ENCODE data around the gene IL18BP.

IL18BP gene

DNA sequence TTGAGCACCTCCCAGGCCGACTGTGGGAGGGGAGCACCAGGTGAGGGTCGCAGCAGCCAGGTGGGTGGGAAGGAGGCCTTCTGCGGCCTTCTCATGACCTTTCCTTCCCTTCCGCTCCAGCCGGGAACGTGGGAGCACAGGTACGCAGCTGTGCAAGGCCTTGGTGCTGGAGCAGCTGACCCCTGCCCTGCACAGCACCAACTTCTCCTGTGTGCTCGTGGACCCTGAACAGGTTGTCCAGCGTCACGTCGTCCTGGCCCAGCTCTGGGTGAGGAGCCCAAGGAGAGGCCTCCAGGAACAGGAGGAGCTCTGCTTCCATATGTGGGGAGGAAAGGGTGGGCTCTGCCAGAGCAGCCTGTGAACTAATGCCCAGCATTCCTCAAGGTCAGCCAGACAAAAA is 2.6 kb downstream of the IL18BP start:
- Histone ChIP-seq H3K4me3 (ENCODE audit: low read length) (no peak overlapping the region), H3K4me2 (ENCODE audit: low read length) (no peak overlapping the region), H3K36me3 (replicated peaks; ENCODE audit: low read depth, low read length) (peaks cover 54% of the 10 kb centered on the region), H3K9ac (ENCODE audit: low read length) (no peak overlapping the region), H3K9me3 (ENCODE audit: insufficient read depth, low read length) (no peaks in the 10 kb centered on the region), H2AFZ (ENCODE audit: low read depth, low read length) (no peak overlapping the region), H3K79me2 (ENCODE audit: low read length) (no peaks in the 10 kb centered on the region), H4K20me1 (ENCODE audit: insufficient read depth, low read length) (no peaks in the 10 kb centered on the region), H3K27me3 (ENCODE audit: low read depth, low read length) (no peaks in the 10 kb centered on the region), H3K27ac (ENCODE audit: low read length) (no peak overlapping the region), H3K4me1 (ENCODE audit: low read length) (peaks cover 24% of the 10 kb centered on the region)
- TF ChIP-seq, protein P1, sequence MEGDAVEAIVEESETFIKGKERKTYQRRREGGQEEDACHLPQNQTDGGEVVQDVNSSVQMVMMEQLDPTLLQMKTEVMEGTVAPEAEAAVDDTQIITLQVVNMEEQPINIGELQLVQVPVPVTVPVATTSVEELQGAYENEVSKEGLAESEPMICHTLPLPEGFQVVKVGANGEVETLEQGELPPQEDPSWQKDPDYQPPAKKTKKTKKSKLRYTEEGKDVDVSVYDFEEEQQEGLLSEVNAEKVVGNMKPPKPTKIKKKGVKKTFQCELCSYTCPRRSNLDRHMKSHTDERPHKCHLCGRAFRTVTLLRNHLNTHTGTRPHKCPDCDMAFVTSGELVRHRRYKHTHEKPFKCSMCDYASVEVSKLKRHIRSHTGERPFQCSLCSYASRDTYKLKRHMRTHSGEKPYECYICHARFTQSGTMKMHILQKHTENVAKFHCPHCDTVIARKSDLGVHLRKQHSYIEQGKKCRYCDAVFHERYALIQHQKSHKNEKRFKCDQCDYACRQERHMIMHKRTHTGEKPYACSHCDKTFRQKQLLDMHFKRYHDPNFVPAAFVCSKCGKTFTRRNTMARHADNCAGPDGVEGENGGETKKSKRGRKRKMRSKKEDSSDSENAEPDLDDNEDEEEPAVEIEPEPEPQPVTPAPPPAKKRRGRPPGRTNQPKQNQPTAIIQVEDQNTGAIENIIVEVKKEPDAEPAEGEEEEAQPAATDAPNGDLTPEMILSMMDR (IDR thresholded peaks at IDR 0.05; ENCODE audit: low read depth, low read length): no peak
- no peak for TF ChIP-seq EZH2phosphoT487 (IDR thresholded peaks at IDR 0.05; ENCODE audit: low read depth)

DNA sequence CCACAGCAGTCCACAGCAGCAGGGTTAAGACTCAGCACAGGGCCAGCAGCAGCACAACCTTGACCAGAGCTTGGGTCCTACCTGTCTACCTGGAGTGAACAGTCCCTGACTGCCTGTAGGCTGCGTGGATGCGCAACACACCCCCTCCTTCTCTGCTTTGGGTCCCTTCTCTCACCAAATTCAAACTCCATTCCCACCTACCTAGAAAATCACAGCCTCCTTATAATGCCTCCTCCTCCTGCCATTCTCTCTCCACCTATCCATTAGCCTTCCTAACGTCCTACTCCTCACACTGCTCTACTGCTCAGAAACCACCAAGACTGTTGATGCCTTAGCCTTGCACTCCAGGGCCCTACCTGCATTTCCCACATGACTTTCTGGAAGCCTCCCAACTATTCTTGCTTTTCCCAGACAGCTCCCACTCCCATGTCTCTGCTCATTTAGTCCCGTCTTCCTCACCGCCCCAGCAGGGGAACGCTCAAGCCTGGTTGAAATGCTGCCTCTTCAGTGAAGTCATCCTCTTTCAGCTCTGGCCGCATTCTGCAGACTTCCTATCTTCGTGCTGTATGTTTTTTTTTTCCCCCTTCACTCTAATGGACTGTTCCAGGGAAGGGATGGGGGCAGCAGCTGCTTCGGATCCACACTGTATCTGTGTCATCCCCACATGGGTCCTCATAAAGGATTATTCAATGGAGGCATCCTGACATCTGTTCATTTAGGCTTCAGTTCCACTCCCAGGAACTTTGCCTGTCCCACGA is 3.3 kb downstream of the IL18BP start:
- H4K20me1 ChIP-seq (ENCODE audit: insufficient read depth, low read length): no peaks in the 10 kb centered on the region
- no peak overlapping the region for H2AFZ ChIP-seq (ENCODE audit: low read depth, low read length)
- H3K27ac ChIP-seq (ENCODE audit: low read length): no peak overlapping the region
- no peak for TF ChIP-seq EZH2phosphoT487 (IDR thresholded peaks at IDR 0.05; ENCODE audit: low read depth)
- TF ChIP-seq, protein P1 (IDR thresholded peaks at IDR 0.05; ENCODE audit: low read depth, low read length): no peak
- no peak overlapping the region for H3K4me3 ChIP-seq (ENCODE audit: low read length)
- no peaks in the 10 kb centered on the region for H3K9me3 ChIP-seq (ENCODE audit: insufficient read depth, low read length)
- H3K79me2 ChIP-seq (ENCODE audit: low read length): no peaks in the 10 kb centered on the region
- peaks cover 61% of the 10 kb centered on the region for H3K36me3 ChIP-seq (replicated peaks; ENCODE audit: low read depth, low read length)
- H3K4me2 ChIP-seq (ENCODE audit: low read length): no peak overlapping the region
- no peak overlapping the region for H3K9ac ChIP-seq (ENCODE audit: low read length)
- H3K27me3 ChIP-seq (ENCODE audit: low read depth, low read length): no peaks in the 10 kb centered on the region
- peaks cover 24% of the 10 kb centered on the region for H3K4me1 ChIP-seq (ENCODE audit: low read length)

DNA sequence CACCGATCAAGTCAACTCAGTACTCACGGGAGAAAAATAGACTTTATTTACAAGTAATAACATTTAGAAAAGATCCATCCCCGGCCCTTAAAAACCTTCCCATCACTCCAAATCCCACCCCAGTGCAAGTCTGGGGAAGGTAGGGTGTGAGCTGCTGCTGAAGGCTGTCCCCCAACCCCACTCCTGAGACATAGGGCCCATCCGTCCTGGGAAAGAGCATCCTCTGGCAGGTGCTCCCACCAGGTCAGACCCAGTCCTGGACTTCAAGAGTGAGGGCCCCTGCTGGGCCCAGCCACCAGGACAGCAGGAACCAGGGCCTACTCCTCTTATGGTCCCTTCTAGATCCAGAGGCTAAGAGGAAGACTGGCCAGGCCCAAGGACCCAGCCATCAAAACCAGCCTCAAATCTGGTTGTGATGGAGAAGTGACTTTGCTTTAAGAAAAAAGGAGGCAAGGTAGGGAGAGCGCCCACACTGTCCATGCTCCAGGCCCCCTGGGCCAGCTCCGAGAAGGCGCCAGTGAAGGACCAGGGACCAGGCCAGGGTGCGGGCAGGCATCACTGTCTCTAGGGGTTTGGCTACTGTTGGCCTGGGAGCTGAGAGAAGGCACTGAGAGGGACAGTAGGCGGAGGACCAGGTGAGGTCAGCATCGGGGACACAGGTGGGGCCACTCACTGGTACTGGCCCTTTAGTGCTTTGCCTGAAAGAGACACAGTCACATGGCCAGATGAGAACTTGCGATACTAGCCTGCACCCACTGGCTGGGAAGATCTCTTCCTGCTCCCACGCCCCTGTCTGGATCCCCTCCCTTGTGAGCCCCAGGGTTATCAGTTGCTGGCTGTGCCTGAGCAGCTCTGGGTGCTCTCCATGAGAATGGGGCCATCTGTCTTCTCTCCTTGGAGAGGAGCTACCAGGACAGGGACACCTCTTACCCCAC is 4.4 kb downstream of the IL18BP start:
- H3K79me2 ChIP-seq (ENCODE audit: low read length): no peaks in the 10 kb centered on the region
- no peak overlapping the region for H2AFZ ChIP-seq (ENCODE audit: low read depth, low read length)
- peaks cover 16% of the 10 kb centered on the region for H3K4me1 ChIP-seq (ENCODE audit: low read length)
- no peak overlapping the region for H3K27ac ChIP-seq (ENCODE audit: low read length)
- TF ChIP-seq EZH2phosphoT487 (IDR thresholded peaks at IDR 0.05; ENCODE audit: low read depth): no peak
- TF ChIP-seq, protein P1 (IDR thresholded peaks at IDR 0.05; ENCODE audit: low read depth, low read length): no peak
- H3K27me3 ChIP-seq (ENCODE audit: low read depth, low read length): no peaks in the 10 kb centered on the region
- peaks cover 71% of the 10 kb centered on the region for H3K36me3 ChIP-seq (replicated peaks; ENCODE audit: low read depth, low read length)
- H3K4me3 ChIP-seq (ENCODE audit: low read length): no peak overlapping the region
- H3K9ac ChIP-seq (ENCODE audit: low read length): no peak overlapping the region
- H4K20me1 ChIP-seq (ENCODE audit: insufficient read depth, low read length): no peaks in the 10 kb centered on the region
- no peak overlapping the region for H3K4me2 ChIP-seq (ENCODE audit: low read length)
- no peaks in the 10 kb centered on the region for H3K9me3 ChIP-seq (ENCODE audit: insufficient read depth, low read length)

DNA sequence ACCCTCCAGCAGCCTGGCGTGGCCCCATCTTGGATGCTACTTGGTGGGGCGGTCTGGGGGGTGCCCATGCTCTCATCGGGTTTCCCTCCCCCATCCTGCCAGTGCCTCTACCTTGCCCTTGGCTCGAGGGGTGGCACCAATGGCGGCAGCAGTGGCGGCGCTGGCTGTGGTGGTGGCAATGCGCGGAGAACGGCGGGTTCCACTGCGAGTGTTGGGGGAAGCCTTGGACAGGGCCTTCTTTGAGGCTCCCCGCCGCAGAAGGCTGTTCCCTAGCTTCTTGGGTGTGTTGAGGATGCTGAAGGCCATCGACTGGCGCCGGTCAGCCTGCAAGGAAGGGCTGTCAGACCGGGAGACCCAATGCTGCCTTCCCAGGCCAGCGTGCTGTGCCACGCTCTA is 5.1 kb downstream of the IL18BP start:
- H3K4me2 ChIP-seq (ENCODE audit: low read length): no peak overlapping the region
- H4K20me1 ChIP-seq (ENCODE audit: insufficient read depth, low read length): no peaks in the 10 kb centered on the region
- no peak overlapping the region for H3K27ac ChIP-seq (ENCODE audit: low read length)
- no peak overlapping the region for H2AFZ ChIP-seq (ENCODE audit: low read depth, low read length)
- H3K9me3 ChIP-seq (ENCODE audit: insufficient read depth, low read length): no peaks in the 10 kb centered on the region
- peaks cover 78% of the 10 kb centered on the region for H3K36me3 ChIP-seq (replicated peaks; ENCODE audit: low read depth, low read length)
- TF ChIP-seq EZH2phosphoT487 (IDR thresholded peaks at IDR 0.05; ENCODE audit: low read depth): no peak
- TF ChIP-seq, protein P1 (IDR thresholded peaks at IDR 0.05; ENCODE audit: low read depth, low read length): no peak
- no peak overlapping the region for H3K4me3 ChIP-seq (ENCODE audit: low read length)
- H3K9ac ChIP-seq (ENCODE audit: low read length): no peak overlapping the region
- peaks cover 9% of the 10 kb centered on the region for H3K4me1 ChIP-seq (ENCODE audit: low read length)
- no peaks in the 10 kb centered on the region for H3K27me3 ChIP-seq (ENCODE audit: low read depth, low read length)
- H3K79me2 ChIP-seq (ENCODE audit: low read length): no peaks in the 10 kb centered on the region
